ENCODE measurements around the gene DEFB108B.
"Not testable (repeated sequence)": the region's sequence is repeated elsewhere in the genome, so short reads cannot be mapped to it uniquely, and the experiment has no call there.

DEFB108B gene

DNA sequence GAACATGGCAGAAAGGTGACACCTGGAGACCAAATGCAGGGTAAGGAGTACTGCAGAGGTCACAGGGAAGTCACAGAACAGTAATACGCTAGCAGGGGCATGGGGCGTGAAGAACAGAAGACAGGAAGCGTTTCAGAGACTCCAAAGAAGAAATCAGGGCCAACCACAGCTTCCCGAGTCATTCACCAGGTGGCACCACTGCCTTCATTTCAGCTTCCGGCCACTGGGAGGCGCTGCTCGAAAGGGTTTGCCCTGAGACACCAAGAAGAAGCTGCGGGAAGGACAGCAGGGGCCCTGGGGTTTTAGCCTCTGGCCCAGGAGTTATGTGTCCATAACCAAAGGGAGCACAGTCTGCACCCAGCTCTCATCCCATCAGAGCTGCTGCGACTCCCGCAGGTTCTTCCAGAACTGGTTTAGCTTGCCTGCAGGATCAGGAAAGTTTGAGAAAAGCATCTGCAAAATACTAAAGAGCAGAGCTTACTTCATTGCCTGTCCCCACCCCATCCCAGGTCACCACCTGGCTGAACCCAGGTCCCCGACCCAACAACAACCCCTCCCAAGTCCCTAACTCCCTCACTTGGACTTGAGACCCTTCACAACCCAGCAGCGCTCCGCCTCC, 32.6 kb upstream of the DEFB108B start:
- not testable (repeated sequence) for H3K4me2 ChIP-seq (ENCODE audit: low read depth, low read length, poor library complexity, severe bottlenecking); H3K36me3 ChIP-seq (ENCODE audit: low read length); H4K20me1 ChIP-seq (ENCODE audit: low read depth, low read length); H3K9ac ChIP-seq (ENCODE audit: low read length); H3K27me3 ChIP-seq (ENCODE audit: low read length); H3K9me3 ChIP-seq (ENCODE audit: insufficient read depth, low read length); H3K4me3 ChIP-seq (ENCODE audit: insufficient read depth, low read length, poor library complexity, severe bottlenecking); H3K79me2 ChIP-seq (ENCODE audit: insufficient read depth, low read length); H3K9me2 ChIP-seq (replicated peaks; ENCODE audit: insufficient read depth, low read length); H2AFZ ChIP-seq (ENCODE audit: low read depth, low read length, severe bottlenecking); H3K27ac ChIP-seq (ENCODE audit: low read depth, low read length); H3F3A ChIP-seq (ENCODE audit: insufficient read depth)
- TF ChIP-seq, protein P1, sequence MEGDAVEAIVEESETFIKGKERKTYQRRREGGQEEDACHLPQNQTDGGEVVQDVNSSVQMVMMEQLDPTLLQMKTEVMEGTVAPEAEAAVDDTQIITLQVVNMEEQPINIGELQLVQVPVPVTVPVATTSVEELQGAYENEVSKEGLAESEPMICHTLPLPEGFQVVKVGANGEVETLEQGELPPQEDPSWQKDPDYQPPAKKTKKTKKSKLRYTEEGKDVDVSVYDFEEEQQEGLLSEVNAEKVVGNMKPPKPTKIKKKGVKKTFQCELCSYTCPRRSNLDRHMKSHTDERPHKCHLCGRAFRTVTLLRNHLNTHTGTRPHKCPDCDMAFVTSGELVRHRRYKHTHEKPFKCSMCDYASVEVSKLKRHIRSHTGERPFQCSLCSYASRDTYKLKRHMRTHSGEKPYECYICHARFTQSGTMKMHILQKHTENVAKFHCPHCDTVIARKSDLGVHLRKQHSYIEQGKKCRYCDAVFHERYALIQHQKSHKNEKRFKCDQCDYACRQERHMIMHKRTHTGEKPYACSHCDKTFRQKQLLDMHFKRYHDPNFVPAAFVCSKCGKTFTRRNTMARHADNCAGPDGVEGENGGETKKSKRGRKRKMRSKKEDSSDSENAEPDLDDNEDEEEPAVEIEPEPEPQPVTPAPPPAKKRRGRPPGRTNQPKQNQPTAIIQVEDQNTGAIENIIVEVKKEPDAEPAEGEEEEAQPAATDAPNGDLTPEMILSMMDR (IDR thresholded peaks at IDR 0.05; ENCODE audit: insufficient read depth, low read length, poor library complexity, severe bottlenecking), result peak; percentile 58

DNA sequence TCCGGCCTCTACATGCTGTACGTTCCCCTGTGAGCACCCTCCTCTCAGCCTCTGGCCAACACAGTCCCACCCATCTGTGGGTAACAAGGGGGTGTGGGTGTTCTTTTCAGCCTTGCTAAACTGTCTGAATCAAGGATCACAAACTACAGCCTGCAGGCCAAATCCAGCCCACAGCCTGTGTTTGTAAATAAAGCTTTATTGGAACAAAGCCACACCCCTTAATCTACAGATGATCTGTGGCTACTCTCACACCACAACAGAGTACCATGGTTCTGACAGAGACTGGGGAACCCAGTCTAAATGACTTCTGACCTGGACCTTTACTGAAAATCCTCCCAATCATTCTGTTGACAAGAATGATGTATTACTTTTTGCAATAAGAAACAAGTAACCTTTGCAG, 32.0 kb upstream of the DEFB108B start:
- H3K27me3 ChIP-seq (ENCODE audit: low read length); H3F3A ChIP-seq (ENCODE audit: insufficient read depth); H3K27ac ChIP-seq (ENCODE audit: low read depth, low read length); H4K20me1 ChIP-seq (ENCODE audit: low read depth, low read length); H3K4me2 ChIP-seq (ENCODE audit: low read depth, low read length, poor library complexity, severe bottlenecking); H3K9me3 ChIP-seq (ENCODE audit: insufficient read depth, low read length); H3K9ac ChIP-seq (ENCODE audit: low read length); H3K9me2 ChIP-seq (replicated peaks; ENCODE audit: insufficient read depth, low read length); H3K79me2 ChIP-seq (ENCODE audit: insufficient read depth, low read length); H3K36me3 ChIP-seq (ENCODE audit: low read length); H3K4me3 ChIP-seq (ENCODE audit: insufficient read depth, low read length, poor library complexity, severe bottlenecking); H2AFZ ChIP-seq (ENCODE audit: low read depth, low read length, severe bottlenecking): not testable (repeated sequence)

DNA sequence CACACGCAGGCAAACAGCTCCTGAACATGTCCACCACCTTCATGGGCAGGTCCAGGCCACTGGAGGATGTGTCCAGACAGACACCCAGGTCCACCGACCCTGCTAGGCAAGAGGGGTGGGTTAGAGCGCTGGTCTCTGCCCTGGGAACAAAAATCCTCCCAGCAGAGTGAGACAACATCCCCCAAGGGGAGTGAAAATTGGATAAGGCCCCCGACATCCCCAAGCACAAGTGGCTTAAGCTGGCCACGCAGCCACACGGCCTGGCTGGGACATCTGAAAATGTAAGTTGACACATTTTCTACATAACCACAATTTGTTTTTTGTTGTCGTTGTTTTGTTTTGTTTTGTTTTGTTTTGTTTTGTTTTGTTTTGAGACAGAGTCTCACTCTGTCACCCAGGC, 30.1 kb upstream of the DEFB108B start:
- not testable (repeated sequence) for H3K79me2 ChIP-seq (ENCODE audit: insufficient read depth, low read length); H3K9me3 ChIP-seq (ENCODE audit: insufficient read depth, low read length); H2AFZ ChIP-seq (ENCODE audit: low read depth, low read length, severe bottlenecking); H3K27ac ChIP-seq (ENCODE audit: low read depth, low read length); H3K27me3 ChIP-seq (ENCODE audit: low read length); H3K4me3 ChIP-seq (ENCODE audit: insufficient read depth, low read length, poor library complexity, severe bottlenecking); H3K9me2 ChIP-seq (replicated peaks; ENCODE audit: insufficient read depth, low read length); H3K36me3 ChIP-seq (ENCODE audit: low read length); H3K4me2 ChIP-seq (ENCODE audit: low read depth, low read length, poor library complexity, severe bottlenecking); H4K20me1 ChIP-seq (ENCODE audit: low read depth, low read length); H3K9ac ChIP-seq (ENCODE audit: low read length); H3F3A ChIP-seq (ENCODE audit: insufficient read depth)

DNA sequence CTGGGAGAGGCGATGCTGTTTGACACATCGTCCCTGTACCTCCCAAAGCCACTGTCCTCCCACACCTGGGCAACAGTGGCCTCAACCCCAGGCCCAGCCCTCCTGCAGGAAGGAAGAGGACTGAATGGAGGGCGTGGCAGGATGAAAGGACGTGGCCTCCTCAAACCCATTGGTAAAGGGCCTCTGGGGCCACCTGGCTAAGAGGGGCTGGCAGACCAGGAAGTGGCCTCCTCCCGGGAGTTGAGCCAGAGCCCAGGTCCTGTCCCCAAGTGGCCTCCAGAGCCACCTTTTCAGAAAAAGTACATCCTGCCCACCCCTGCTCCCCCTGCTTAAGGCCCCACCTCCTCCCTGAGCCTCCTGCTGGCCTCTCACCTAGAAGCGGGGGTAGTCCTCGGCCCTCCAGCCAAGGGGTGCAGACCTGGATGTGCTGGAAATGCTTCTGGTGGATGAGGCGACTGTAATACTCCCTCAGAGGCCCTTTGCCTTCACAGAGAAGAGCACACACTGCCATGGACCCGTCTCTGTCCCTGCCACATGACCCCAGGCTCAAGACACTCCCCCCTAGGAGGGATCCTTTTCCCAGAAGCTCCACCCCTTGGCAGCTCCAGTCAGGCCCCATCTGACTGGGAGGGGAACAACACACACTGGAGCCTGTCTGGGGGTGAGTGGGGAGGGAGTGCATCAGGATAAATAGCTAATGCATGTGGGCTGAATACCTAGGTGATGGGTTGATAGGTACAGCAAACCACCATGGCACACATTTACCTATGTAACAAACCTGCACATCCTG, 28.6 kb upstream of the DEFB108B start:
- H3K4me3 ChIP-seq (ENCODE audit: insufficient read depth, low read length, poor library complexity, severe bottlenecking); H3K79me2 ChIP-seq (ENCODE audit: insufficient read depth, low read length); H3K9me2 ChIP-seq (replicated peaks; ENCODE audit: insufficient read depth, low read length): not testable (repeated sequence)

DNA sequence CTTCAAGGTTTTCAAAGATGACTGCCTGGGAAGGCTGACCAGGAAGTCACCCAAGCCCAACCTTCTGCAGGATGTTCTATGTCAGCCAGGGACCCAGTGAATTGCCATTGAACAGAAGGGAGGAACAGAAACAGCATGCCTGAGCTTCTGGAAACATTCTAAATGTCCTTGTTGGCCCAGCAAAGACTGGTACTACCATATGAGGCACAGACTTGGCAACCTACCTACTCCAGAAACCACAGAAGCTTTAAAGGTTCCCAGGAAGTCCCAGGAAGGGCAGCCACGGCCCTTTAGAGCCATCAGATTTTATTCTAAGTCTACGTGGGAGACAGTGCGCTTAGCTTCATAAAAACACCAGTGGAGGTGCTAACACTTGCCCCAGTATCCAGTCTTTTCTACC, 20.5 kb upstream of the DEFB108B start:
- not testable (repeated sequence) for H3F3A ChIP-seq (ENCODE audit: insufficient read depth); H3K4me2 ChIP-seq (ENCODE audit: low read depth, low read length, poor library complexity, severe bottlenecking); H4K20me1 ChIP-seq (ENCODE audit: low read depth, low read length); H2AFZ ChIP-seq (ENCODE audit: low read depth, low read length, severe bottlenecking); H3K27me3 ChIP-seq (ENCODE audit: low read length); H3K79me2 ChIP-seq (ENCODE audit: insufficient read depth, low read length); H3K4me3 ChIP-seq (ENCODE audit: insufficient read depth, low read length, poor library complexity, severe bottlenecking); H3K27ac ChIP-seq (ENCODE audit: low read depth, low read length); H3K9me3 ChIP-seq (ENCODE audit: insufficient read depth, low read length); H3K36me3 ChIP-seq (ENCODE audit: low read length); H3K9ac ChIP-seq (ENCODE audit: low read length); H3K9me2 ChIP-seq (replicated peaks; ENCODE audit: insufficient read depth, low read length)

More for the DNA sequence above, 28.6 kb upstream of the DEFB108B start:
- not testable (repeated sequence) for H3K36me3 ChIP-seq (ENCODE audit: low read length); H3F3A ChIP-seq (ENCODE audit: insufficient read depth); H3K9me3 ChIP-seq (ENCODE audit: insufficient read depth, low read length); H4K20me1 ChIP-seq (ENCODE audit: low read depth, low read length); H3K4me2 ChIP-seq (ENCODE audit: low read depth, low read length, poor library complexity, severe bottlenecking); H2AFZ ChIP-seq (ENCODE audit: low read depth, low read length, severe bottlenecking); H3K27me3 ChIP-seq (ENCODE audit: low read length); H3K9ac ChIP-seq (ENCODE audit: low read length); H3K27ac ChIP-seq (ENCODE audit: low read depth, low read length)
